ENCODE results near the gene ADORA3. TPM values are rescaled to one million over a fixed set of nuclear protein-coding genes. Genes with fewer than 3 reads are reported as not detected.
"Not testable (repeated sequence)": the region's sequence is repeated elsewhere in the genome, so short reads cannot be mapped to it uniquely, and the experiment has no call there.

The ADORA3 gene
- total RNA-seq (2014; rRNA removed; shearing (Covaris generic)): not detected in 2 replicates
- polyA plus RNA-seq (2014; cell fraction: nucleus; rRNA removed): not detected in 2 replicates

GRCh38 chr1:111503585-111504060 is at the start of gene ADORA3, which contains the start of gene TMIGD3:
ADORA3 (minus strand) TSS chr1:111503633; CDS start chr1:111503354, 279 bp downstream.
TMIGD3 (minus strand) TSS chr1:111503633; CDS start chr1:111503354, 279 bp downstream.
- DNase-seq (ENCODE audit: extremely low read depth, low read depth): no peak

GRCh38 chr1:111553196-111553595 is 49.8 kb upstream of the ADORA3 start:
- DNase-seq (ENCODE audit: extremely low read depth, low read depth): no peak

DNA sequence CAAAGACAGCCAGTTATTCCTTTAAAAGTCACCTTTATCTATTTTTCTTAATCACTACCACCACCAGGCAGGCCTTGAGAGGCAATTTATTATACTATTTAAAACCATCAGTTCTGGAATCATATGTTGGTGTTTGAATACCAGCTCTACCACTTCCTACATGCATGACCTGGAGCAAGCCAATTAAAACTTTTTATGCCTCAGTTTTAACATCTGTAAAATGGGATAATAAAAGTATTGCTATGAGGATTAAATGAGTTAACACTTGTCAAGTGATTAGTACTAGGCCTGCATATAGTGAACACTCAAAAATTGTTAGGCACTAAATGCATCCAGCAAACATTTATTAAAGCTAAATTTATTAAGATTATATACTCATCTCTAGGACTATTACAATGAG is 49.2 kb upstream of the ADORA3 start:
- no peak for DNase-seq (ENCODE audit: extremely low read depth, low read depth)

GRCh38 chr1:111551623-111552411 is 48.4 kb upstream of the ADORA3 start:
- no peak for DNase-seq (ENCODE audit: extremely low read depth, low read depth)

GRCh38 chr1:111547786-111548185 is 44.4 kb upstream of the ADORA3 start:
- not testable (repeated sequence) for DNase-seq (ENCODE audit: extremely low read depth, low read depth)

GRCh38 chr1:111542187-111542586 is 38.8 kb upstream of the ADORA3 start:
- DNase-seq (ENCODE audit: extremely low read depth, low read depth): no peak

DNA sequence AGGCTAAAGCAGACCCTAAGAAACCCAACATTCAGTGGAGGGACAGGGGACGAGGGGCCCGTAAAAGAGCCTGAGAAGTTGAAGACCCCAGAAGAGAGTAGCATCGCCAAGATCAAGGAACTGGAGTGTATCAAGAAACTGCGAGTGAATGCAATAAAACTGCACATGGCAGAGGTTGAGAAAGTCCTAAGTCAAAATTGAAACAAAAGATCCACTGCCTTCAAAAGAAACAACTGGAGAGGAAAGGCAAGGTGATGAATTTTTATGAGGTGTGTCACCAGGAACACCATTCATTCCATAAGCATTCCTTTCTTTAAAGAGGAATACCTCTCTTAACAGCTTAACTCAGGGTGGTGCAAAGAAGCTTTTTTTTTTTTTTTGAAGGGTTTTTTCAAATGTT is 38.3 kb upstream of the ADORA3 start:
- DNase-seq (ENCODE audit: extremely low read depth, low read depth): no peak

- DNase-seq (ENCODE audit: extremely low read depth, low read depth): no peak
Observed at GRCh38 chr1:111540928-111541327, 37.5 kb upstream of the ADORA3 start.

DNA sequence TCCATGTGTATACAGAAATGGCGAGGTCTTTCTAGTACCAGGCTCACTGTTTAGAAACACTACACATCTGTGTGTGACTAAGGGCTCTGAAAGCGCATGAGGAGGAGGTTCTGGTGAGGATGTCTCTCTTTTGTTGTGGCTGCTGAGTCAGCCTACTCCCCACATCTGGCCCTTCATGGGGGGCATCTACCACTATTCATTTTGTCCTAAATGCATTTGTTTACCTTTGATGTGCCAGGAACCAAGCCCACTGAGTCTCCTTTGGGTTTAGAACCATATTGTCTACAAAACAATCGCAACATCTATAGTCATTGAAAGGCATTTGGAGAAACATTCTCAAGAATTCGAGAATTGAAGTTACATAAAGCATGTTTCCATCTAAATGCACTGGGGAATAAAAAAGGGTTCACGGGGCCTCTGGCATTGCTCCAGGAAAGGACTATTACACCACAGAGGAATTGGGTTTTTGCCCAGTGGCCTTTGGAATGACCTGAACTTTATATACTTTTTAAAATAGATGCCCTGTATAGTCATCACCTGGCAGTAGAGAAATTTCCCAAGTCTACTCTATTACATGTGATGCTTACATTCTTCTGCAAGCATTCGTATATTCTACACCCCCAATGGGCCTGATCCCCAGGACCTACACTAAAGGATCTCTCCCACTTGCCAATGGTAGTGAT is 35.1 kb upstream of the ADORA3 start:
- no peak for DNase-seq (ENCODE audit: extremely low read depth, low read depth)

DNA sequence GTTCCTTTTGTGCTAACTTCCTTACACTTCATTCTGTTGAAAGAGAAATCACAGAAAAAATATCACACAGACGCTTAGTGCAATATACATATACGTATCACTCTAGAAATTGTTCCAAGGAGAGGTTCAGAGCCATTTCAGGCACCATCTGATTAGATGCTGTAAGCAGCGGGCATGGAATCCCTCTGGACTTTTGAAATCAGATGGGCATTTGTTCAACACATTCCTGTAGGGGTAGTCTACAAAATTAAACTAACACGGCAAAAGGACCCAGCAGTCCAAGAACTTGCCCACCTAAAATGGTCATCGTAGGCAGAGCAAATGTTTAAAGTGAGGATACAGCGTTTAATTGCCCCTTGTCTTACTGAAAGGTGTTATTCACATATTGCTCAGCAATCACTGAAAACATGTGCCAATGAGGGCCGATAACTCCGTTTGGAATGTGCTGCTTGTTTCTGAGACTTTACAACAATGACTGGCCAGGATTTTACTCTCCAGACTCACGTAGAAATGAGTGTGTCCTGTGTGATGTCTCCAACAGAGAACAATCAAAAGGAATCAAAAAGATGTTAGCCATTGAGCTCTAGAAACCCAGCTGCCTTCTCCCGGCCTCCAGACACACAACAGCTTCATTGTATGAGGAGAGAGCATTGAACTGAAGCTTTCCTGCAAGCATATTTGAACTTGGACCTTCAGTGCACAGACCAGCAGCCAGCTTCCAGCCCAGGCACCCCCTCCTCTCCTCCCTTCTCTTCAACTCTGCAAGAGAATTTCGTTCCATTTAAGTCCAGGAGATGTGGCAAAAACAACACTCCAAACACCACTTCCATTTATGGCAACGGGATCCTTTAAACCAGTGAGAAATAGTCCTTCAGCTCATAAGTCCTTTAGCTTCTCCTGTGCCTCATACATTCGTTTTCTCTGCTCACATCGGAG is 32.1 kb upstream of the ADORA3 start:
- no peak for DNase-seq (ENCODE audit: extremely low read depth, low read depth)

DNA sequence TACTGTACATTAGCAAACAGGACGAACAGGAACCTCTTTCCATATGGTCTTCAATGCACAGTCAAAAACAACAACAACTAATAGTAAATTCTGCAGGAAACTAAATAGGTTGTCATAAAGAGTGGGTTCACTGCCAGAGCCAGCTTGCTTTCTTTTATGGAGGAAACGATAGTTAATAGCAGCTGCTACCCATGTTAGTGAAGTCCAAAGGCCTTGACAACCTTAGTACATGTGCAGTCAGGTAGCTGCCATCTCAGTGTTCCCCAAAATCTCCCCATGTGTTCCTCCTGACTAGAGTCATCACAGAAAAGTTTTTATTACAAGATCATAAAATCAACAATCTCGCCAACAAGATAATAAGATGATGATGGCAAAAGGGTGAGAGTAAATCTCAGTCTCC is 16.6 kb upstream of the ADORA3 start:
- no peak for DNase-seq (ENCODE audit: extremely low read depth, low read depth)

GRCh38 chr1:111517469-111518225 is 14.2 kb upstream of the ADORA3 start:
- no peak for DNase-seq (ENCODE audit: extremely low read depth, low read depth)

- DNase-seq (ENCODE audit: extremely low read depth, low read depth): no peak
Observed at GRCh38 chr1:111516005-111516535, 12.6 kb upstream of the ADORA3 start.

- DNase-seq (ENCODE audit: extremely low read depth, low read depth): no peak
Observed at GRCh38 chr1:111515291-111516004, 12.0 kb upstream of the ADORA3 start.

DNA sequence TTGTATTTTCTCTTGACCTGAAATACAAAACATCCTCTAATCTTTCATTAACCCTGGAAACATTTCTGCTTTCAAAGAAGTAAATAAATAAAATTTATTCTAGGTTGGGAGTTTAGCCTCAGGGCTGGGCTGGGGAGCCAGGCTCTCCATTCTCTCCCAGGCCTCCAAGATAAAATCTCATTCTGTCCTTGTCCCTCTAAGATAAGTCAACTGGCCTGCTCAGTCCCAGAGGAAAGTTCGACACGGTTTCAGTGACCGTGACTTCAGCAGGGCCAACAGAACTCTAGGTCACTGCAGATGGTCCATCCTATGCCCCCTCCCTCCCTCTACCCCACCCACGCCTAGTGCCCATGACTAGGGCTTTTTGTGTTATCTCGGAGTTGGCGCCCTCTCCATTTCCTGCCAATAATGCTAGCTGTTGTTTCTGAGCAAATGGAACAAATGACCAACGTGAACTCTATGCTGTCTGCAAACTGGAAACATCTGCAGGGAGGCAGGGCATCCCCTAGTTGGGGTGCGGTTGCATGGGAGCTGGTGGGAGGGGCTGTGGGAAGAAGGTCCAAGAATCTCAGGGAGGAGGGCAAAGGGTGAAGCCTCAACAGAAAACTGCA is 10.1 kb upstream of the ADORA3 start:
- DNase-seq (ENCODE audit: extremely low read depth, low read depth): no peak

- DNase-seq (ENCODE audit: extremely low read depth, low read depth): no peak
Observed at GRCh38 chr1:111512931-111513330, 9.5 kb upstream of the ADORA3 start.

- DNase-seq (ENCODE audit: extremely low read depth, low read depth): no peak
Observed at GRCh38 chr1:111512132-111512889, 8.9 kb upstream of the ADORA3 start.

GRCh38 chr1:111511370-111511769 is 7.9 kb upstream of the ADORA3 start:
- DNase-seq (ENCODE audit: extremely low read depth, low read depth): no peak

All from NCI-H460 (cell line).